Measurements from ENCODE around the gene FRS3.
"Not testable (repeated sequence)": the region's sequence is repeated elsewhere in the genome, so short reads cannot be mapped to it uniquely, and the experiment has no call there.

The FRS3 gene, protein sequence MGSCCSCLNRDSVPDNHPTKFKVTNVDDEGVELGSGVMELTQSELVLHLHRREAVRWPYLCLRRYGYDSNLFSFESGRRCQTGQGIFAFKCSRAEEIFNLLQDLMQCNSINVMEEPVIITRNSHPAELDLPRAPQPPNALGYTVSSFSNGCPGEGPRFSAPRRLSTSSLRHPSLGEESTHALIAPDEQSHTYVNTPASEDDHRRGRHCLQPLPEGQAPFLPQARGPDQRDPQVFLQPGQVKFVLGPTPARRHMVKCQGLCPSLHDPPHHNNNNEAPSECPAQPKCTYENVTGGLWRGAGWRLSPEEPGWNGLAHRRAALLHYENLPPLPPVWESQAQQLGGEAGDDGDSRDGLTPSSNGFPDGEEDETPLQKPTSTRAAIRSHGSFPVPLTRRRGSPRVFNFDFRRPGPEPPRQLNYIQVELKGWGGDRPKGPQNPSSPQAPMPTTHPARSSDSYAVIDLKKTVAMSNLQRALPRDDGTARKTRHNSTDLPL

DNA sequence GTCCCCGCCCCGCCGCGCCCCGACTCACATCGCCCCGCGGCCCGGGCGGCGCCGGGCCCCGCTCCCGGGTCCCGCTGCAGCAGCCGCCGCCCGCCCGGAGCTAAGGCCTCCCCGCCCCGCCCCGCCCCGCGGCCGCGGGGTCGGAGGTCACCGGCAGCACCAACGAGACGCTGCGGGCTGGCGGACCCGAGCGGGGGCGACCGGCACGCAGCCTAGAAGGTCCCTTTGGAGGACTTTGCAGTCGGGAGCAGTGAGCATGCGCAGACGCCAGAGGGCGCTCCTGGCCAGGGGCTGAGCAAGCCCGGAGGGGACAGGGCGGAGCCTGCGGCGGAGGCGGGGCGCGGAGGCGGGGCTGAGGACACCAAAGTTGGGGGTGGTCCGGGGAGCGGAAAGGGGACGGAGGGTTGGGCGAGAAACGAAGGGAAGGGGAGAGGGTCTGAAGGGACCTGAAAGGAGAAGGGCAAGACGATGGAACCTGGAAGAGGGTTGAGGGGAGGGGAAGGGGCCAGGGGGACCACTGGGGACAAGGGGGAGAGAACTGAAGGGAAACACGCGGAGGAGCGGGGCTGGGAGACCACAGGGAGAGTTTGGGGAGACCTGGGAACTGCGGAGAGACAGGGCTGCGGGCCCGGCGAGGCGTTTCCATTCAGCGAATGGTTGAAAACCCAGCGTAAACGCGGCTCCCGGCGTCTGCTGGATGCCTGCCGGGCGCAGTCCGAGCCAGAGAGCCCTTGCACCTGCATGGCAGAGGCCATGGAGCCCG lies at the start of gene FRS3:
FRS3 (minus strand) TSS at position 113 of the 763 bp plus-strand sequence. CDS start 2,913 bp downstream, outside the sequence.
- DNase-seq = peak; percentile 98

DNA sequence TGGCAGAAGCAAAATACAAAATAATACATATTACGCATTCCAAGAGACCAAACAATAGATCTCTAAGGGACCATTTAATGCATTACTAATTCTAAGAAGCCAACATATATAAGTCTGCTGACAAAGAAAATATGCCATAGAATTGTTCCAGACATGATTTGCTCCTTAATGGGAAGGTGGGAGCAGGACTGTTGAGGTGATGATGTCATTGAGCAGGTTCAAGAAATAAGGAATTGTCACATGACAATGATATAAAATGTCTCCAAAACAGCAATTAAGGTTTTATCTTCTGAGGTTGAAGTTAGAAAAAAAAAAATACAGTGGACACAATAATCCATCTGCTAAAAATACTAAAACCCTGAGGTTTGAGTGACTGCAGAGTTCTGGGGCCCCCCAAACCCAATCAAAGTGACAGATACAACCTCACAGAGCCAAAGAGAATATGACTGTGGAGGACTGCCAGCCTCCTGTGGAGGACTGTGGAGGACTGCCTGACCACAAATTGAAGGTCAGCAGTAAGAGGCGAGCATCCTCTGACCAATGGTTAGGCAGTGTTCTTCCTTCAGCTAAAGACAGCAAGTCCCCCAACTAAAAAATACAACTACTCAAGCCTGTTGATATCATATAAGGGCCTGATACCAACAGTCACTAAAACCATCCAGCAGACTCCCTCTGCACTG lies 46.8 kb upstream of the FRS3 start:
- no peak for DNase-seq

DNA sequence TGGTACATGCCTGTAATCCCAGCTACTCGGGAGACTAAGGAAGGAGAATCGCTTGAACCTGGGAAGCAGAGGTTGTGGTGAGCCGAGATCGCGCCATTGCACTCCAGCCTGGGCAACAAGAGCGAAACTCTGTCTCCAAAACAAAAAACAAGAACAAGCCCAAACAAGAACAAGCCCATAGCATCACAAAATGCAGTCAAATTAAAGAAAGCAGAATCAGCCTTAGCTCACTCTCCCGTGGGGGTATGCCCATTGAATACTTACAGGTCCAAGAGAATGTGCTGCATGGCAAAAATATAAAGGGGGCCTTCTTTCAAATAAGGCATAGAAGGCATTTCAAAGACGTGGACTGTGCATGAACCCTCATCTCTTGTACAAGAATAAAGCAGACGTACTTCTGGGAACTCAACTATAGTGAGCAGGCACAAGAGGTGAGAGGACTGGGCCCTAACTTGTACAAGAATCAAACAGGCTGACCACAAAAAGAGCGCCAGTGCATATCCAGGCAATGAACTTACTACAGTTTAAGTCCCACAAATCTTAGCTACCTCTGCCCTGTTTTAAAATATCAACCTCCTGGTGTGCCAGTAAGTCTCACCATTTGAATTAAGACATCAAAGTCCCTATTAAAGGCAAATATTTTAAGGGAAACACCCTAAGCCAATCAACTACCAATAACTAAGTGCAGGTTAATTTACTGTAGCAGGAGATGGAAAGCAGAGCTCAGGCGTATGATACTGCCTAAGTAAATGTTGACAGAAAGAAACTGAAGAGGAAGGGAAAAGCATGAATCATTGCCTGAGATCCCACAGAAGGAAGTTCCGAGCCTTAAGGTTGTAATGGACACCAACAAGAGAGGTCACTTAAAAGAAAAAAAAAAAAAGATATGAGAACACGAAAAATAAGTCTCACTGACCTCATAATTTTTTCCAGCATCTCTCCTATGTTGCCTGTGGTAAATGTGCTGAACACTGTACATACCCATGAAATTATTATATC lies 45.2 kb upstream of the FRS3 start:
- no peak for DNase-seq

DNA sequence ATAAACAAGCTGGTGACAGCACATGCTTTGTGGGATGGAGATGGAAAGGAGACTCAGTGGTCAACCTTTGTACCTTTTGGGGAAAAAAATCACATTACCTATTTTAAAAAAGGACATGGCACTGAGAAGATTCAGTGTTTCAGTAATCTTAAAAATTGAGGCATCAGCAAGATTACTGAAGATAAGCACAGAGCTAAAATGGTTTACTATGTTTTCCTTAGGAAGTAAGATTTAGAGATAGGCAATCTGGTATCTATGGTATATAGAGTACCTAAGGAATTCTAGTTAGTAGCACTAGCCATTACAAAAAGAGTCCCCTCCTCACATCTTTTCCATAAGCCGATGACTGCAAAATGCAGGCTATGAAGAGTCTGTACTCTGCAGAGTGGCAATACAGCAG lies 43.5 kb upstream of the FRS3 start:
- DNase-seq = no peak

DNA sequence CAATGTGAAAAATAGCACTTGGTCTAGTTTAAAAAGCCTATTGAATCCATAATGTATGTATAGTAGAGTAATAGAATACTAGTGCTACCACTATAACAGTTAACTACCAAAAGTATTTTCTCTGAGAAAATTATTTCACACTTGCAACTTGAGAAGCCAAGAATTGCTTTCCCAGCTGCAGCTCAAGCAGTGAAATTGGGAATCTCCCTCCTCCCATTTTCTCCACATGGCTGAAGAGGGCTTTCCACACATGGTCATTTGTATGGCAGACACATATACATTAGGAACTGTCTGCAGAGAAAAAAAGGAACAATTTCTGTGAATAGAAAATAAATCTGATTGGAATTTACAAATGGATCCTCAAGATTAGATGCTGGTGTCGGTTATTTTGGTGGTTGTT lies 42.3 kb upstream of the FRS3 start:
- no peak for DNase-seq

DNA sequence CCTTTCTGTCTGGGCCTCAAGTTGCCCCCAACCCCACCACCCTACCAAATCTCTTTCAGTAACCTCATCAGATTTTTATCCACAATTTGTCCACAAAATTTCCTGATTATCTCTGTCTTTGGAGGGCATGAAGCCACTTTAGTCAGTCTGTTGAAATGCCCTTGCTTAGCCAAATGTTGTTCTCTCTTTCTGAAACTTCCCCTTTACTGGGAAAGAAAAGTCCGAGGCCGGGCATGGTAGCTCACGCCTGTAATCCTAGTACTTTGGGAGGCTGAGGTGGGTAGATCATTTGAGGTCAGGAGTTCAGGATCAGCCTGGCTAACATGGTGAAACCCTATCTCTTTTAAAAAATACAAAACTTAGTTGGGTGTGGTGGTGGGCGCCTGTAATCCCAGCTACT lies 41.6 kb upstream of the FRS3 start:
- DNase-seq = no peak

DNA sequence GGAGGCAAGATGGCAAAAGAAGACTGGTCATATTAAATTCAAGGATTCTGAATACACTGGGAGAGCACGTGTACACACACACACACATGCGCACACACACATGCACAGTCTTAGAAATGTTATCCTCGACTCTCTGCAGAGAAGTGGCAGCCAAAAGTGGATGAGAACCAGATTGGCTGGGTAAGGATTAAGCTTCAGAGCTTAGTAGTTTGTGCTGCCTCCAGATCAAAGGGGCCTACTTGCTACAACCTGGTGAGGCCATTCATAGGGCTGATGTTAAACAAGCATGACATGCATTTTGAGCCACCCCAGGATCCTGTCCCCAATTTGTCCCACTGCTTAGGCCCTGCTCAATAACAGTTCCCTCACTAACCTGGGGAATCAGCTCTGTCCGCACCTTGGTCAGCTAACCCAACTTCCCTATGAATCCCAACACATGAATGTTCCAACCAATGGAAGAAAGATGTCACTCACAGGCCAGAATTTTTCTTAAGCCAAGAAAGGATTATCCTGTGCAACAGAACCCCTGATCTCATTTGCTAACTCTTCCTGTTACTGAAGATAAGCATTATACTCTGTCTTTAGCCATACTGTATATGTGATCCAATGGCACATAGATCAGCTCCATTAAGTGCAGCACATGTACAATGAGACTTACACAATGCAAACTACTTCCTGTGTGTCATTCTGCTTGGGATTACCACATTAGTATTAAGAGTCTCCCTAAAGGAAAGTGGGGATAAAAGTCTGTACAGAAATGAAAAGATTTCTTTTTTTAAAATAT lies 38.8 kb upstream of the FRS3 start:
- DNase-seq = peak; percentile 98

DNA sequence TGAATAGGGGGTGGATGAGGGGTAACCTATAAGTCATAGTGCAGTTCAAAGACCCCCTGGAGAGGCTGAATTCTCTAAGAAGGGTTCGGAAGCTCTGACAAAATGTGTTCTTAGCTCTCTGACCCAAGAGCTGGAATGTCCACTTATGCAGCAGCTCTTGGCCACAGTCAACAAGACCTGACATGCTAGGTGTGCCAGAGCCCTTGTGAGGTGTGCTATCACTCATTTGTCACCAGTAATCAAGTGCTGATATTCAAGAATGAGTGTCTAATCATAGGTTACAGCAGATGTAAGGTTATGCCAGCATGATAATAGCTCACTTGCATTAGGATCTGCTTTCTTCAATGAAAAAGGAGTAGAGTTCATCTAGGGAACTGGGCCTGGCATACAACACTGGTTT lies 35.9 kb upstream of the FRS3 start:
- no peak for DNase-seq

DNA sequence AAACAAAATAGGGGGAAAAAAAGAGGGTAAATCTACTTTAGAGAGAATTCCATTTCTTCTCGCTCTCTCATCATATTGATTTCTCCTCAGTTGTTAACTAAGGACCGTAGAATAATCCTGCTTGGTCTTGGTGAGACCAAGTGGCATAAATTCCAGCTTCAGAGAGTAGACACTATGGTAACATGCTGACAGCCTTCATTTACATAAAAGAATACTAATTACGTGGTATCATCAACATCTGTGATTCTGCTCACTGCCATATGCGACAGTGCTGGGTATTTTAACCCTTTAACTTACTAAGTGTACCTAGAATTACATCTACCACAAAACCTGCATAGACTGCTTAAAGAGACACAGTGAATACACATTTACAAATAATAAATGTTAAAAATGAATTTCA lies 34.9 kb upstream of the FRS3 start:
- peak; percentile 31 for DNase-seq

DNA sequence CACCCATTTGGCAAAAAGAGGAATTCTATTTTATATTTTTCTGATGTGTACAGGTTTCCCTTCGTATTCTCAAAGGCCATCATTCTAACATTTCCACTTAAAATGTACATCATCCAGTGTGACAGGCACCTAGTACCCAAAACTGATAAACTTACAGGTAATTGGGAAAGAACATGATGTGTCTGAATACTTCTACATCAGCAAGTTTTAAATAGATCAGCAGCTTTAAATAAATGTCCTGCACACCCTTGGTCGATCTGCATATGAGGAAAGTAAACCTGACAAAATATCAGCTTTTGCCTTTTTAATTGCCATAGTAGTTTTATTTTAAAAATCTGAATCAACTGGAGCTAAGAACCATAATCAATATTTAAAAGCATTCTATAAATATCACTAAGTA lies 34.3 kb upstream of the FRS3 start:
- DNase-seq = no peak

DNA sequence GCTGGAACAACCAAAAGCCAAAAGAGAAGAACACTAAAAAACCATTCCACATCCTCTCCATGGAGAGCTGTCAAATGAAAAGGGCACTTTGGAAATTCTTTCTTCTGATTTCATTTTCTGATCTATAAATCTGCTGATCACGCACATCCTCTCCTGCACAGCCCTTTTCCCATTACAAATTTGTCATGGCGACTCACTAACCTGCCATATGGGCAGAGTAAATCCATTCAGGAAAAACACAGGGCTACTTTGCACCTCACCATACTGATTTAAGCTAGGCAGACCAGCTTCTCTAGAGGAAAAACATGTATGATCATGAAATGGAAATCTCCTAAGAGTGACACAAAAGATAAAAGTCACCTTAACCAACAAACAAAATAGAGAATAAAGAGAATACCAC lies 33.8 kb upstream of the FRS3 start:
- DNase-seq = peak; percentile 76

DNA sequence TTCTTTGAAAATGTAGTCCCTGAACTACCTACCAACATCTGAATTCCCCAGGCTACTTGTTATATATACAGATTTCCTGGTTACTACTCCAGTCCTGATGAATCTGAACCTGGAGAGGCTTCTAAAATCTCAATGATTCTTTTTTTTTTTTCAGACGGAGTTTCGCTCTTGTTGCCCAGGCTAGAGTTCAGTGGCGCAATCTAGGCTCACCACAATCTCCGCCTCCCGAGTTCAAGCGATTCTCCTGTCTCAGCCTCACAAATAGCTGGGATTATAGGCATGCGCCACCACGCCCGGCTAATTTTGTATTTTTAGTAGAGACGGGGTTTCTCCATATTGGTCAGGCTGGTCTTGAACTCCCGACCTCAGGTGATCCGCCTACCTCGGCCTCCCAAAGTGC lies 32.2 kb upstream of the FRS3 start:
- DNase-seq = not testable (repeated sequence)

DNA sequence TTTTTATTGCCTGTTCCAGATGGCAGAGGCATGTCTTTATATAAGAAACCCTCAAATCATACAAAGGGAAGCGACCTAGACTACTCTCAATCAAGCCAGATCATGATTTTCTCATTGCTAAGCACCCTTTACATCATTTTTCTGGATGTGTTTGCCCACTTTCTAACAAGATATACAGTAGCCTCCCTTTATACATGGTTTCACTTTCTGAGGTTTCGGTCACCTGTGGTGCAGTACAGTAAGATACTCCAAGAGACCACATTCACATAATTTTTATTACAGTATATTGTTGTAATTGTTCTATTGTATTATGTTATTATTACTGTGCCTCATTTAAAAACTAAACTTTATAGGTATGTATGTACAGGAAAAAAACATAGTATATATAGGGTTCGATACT lies 31.4 kb upstream of the FRS3 start:
- DNase-seq = no peak

DNA sequence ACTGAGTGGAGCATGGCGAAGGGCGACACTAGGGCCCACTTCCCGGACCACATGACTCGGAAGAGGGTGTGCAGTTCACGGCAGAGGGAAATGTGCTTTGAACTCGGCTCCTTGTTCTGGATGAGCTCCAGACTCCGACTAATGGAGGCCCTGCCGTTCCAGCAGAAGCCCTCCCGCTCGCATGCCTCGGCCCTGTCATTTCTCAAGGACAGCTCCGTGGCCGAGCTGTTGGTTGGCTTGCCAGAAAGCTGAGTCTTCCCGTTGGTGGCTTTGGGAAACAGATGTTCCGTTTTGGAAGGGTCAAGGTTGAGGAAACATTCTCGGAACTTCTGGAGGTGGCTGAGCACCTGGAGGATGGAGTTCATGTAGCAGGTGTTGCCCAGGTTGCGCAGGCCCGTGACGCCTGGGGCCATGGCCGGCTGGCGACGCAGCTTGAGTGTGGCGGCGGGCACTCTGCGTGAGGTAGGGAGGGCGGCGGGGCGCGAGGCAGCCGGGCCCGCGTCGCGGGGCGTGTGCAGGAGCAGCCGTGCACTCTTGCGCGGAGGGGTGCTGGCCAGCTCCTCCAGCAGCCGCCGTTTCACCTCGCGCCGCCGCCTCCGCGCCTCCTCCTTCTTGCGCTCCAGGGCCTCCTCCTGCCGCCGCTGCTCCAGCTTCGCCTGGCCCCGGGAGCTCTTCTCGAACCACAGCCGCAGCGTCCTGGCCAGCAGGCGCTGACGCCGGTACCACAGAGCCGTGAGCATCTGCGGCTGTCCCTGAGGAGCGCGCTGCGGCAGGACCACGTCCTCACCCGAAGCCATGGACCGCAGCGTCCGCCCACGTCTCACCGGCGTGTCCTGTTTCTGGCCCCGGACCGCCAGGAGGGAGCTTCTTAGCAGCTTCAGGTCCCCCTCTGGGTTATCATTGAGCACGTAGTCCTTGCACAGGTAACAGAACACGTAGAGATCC lies 26.4 kb upstream of the FRS3 start:
- no peak for DNase-seq

DNA sequence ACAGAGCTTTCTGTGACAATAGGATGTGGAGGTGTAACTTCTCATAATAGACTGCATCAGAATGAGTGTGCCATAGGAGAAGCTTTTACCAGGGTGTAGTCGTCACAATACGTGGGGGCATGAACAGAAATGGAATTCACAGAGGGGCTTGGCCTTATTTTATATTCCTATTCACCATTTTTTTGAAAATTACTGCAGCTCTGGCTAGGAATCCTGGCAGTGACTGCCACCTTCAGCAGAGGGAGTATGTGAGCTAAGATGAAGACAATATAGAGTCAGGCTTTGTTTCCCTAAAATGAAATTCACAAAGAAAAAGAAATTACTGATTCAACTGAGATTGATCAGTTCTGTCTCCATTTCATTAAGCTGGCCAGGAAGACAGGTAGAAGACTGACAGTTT lies 21.7 kb upstream of the FRS3 start:
- no peak for DNase-seq

DNA sequence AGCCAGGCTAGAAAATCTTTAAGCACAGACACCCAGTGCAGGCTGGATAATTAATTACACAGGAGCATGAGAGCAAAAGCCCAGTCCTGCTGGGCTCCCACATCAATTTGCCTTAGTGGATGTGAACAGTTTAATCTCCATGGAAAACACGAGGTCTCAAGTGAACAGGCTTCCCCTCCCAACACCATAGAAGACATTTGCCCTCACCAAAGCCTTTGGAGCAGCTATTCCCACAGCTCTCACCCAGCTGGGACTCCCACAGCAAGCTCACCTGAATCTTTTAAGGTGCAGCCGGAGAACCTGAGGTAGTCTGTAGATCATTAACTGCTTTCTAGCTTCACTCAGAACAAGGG lies 19.8 kb upstream of the FRS3 start:
- no peak for DNase-seq

DNA sequence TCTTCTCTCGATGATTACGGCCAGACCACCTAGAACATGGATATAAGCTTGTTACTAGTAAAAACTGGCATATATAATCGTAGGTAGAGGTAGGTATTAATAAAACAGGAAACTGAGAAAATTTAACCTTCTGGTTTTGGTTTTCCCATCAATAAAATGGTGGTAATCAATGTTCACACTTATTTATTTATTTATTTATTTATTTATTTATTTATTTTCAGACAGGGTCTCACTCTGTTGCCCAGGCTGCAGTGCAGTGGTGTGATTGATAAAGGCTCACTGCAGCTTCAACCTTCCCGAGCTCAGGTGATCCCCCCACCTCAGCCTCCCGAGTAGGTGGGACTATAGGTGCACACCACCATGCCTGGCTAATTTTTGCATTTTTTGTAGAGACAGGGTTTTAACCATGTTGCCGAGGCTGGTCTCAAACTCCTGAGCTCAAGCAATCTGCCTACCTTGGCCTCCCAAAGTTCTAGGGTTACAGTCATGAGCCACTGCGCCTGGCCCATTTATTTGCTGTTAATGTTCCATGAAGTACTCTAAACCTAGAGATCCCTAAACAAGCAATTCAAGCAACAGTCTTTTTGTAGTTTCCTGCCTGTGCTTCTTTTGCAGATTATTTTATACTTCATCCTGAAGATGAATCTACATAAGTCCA lies 19.3 kb upstream of the FRS3 start:
- DNase-seq = no peak

DNA sequence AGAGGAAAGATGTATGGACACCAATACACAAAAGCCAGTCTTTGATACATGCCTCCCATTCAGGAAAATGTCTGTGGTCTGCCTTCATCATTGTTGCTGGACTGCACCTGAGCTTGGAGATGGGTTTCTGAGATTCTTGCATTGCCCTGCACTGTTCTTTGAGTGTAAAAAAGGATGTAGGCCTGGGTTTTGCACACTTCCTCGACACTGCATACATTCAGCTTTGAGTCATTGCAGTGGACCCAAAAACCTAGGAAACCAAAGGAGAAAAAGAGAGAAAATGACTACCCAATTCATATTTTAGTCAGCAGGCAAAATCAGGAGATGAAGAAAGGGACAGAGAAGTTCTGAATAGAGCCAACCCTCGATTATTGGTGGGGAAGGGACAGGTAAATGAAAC lies 16.8 kb upstream of the FRS3 start:
- DNase-seq = no peak

DNA sequence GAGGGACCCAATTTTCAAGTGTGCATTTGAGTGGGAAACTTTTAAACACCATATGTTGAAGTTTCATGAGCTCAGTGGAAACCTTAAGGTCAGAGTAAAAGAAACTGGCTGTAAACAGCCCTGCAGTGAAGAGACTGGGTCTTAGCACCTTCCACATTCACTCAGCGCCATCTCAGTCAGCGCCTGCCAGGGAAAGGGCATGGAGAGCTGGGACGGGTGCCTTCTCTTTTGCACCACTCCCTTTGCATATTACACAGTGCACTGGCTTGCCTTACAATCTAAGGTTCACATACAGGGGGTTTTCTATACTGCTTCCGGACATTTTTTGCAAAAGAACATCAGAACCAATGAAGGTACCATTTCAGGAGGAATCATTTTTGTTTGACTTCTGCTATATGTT lies 12.3 kb upstream of the FRS3 start:
- no peak for DNase-seq

DNA sequence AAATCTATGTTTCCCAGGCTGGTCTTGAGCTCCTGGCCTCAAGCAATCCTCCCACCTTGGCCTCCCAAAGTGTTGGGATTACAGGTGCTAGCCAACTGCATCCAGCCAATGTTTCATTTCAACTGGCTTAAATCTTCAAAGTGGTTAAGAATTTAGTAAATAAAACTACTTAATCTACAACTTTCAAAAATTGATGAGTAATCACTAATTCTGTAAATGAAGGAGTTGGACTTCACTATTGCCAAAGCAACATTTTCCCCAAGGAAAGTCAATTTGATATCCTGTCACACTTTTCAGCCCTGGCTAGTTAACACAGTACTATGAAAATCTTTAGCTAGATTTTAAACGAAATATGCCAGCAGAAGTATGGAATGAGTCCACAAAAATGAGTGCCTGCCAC lies 11.6 kb upstream of the FRS3 start:
- no peak for DNase-seq

Measured in NCI-H82 (cell line).